Sciatic nerve (tissue), 2 donors: ENCODE measurements around the gene RENBP. TPM values are rescaled to one million over a fixed set of nuclear protein-coding genes. Genes with fewer than 3 reads are reported as not detected.

Experiments
- ATAC-seq: fragments of 200-7000 bp; cut with Tn5 transposase; one replicate; pipeline ENCODE4 v1.9.1; 2020; ENCODE audit warnings: mild to moderate bottlenecking, moderate library complexity
- DNase-seq: peaks from one replicate; pipeline ENCODE4 v3.0.0-alpha.2; 2020; ENCODE audit warnings: low spot score
- intact Hi-C: fragments of 100-400 bp; cut with DNase I; formaldehyde crosslinking; loops from one replicate; pipeline ENCODE4 v1.14.2; 2022
- total RNA-seq: library from RNA; stranded (reverse); fragmentation: NEBNext Ultra II Directional; extraction: Animal tissue kit (Norgen Biotek cat#: 25700); gene quantifications from one replicate; pipeline ENCODE4 v1.2.1, GENCODE V29; 2021
- donor health status: DM: no; HTN: no; CAD: no.
- donor health status: DM: no; HTN: no; CAD: no.

RENBP gene
- total RNA-seq, 1 donor from 2014 or later = 23.0 TPM

GRCh38 chrX:153957224-153957623, 12.8 kb upstream of the RENBP start:
- ATAC-seq = no peak
- intact Hi-C loops = loop anchor here (10.0 kb wide), 1 partner anchor 402 kb away; no protein-coding TSS in a partner anchor
- DNase-seq = no peak

GRCh38 chrX:153956044-153956907, 11.8 kb upstream of the RENBP start:
- ATAC-seq (no peak), DNase-seq (no peak)
- intact Hi-C loops = loop anchor here (10.0 kb wide), 1 partner anchor 401 kb away; no protein-coding TSS in a partner anchor

GRCh38 chrX:153955228-153955732, 10.8 kb upstream of the RENBP start:
- ATAC-seq (no peak), DNase-seq (no peak)
- intact Hi-C loops = loop anchor here (10.0 kb wide), 1 partner anchor 400 kb away; no protein-coding TSS in a partner anchor

- no peak for ATAC-seq
- intact Hi-C loops = loop anchor here (5.0 to 10.0 kb wide), 2 partner anchors 187 to 400 kb away; no protein-coding TSS in a partner anchor
- DNase-seq = no peak
Observed at GRCh38 chrX:153954558-153955227, 10.2 kb upstream of the RENBP start.

- intact Hi-C loops = loop anchor here (5.0 to 10.0 kb wide), 2 partner anchors 187 to 399 kb away; no protein-coding TSS in a partner anchor
- no peak for ATAC-seq
- no peak for DNase-seq
Observed at GRCh38 chrX:153953892-153954557, 9.6 kb upstream of the RENBP start.

- DNase-seq (peak; percentile 86), ATAC-seq (peak; percentile 67)
- intact Hi-C loops = loop anchor here (5.0 to 10.0 kb wide), 2 partner anchors 186 to 399 kb away; no protein-coding TSS in a partner anchor
Observed at GRCh38 chrX:153953342-153953830, 8.9 kb upstream of the RENBP start.

- intact Hi-C loops = loop anchor here (5.0 to 10.0 kb wide), 2 partner anchors 185 to 398 kb away; no protein-coding TSS in a partner anchor
- ATAC-seq (no peak), DNase-seq (no peak)
Observed at GRCh38 chrX:153952373-153953026, 8.1 kb upstream of the RENBP start.

GRCh38 chrX:153951683-153952372, 7.4 kb upstream of the RENBP start:
- intact Hi-C loops = loop anchor here (5.0 to 10.0 kb wide), 2 partner anchors 185 to 397 kb away; no protein-coding TSS in a partner anchor
- DNase-seq (no peak), ATAC-seq (no peak)

GRCh38 chrX:153950127-153950526, 5.7 kb upstream of the RENBP start:
- DNase-seq (no peak), ATAC-seq (no peak)
- intact Hi-C loops = loop anchor here (5.0 to 10.0 kb wide), 2 partner anchors 183 to 395 kb away; no protein-coding TSS in a partner anchor

- ATAC-seq (no peak), DNase-seq (no peak)
- intact Hi-C loops = no loop called here
Observed at GRCh38 chrX:153948847-153949805, 4.7 kb upstream of the RENBP start.

GRCh38 chrX:153948002-153948466, 3.6 kb upstream of the RENBP start:
- peak; percentile 8 for ATAC-seq
- intact Hi-C loops = no loop called here
- no peak for DNase-seq

- intact Hi-C loops = no loop called here
- peak; percentile 83 for DNase-seq
Observed at GRCh38 chrX:153947009-153947769, 2.7 kb upstream of the RENBP start.

GRCh38 chrX:153945956-153946943, 1.8 kb upstream of the RENBP start:
- no peak for ATAC-seq
- no peak for DNase-seq
- intact Hi-C loops = no loop called here

More at GRCh38 chrX:153947009-153947769, 2.7 kb upstream of the RENBP start:
- peak; percentile 66 for ATAC-seq

- ATAC-seq = peak; percentile 1
- intact Hi-C loops = no loop called here
- DNase-seq = no peak
Observed at GRCh38 chrX:153944800-153945150, 332 bp upstream of the RENBP start.
